ENCODE results near the gene ZSCAN5B.
"Not testable (repeated sequence)": the region's sequence is repeated elsewhere in the genome, so short reads cannot be mapped to it uniquely, and the experiment has no call there.

ZSCAN5B gene

DNA sequence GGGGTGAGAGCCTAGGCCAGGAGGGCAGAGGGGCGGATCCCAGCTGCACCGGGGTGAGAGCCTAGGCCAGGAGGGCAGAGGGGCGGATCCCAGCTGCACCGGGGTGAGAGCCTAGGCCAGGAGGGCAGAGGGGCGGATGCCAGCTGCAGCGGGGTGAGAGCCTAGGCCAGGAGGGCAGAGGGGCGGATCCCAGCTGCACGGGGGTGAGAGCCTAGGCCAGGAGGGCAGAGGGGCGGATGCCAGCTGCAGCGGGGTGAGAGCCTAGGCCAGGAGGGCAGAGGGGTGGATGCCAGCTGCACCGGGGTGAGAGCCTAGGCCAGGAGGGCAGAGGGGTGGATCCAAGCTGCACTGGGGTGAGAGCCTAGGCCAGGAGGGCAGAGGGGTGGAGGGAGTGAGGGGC, 21.3 kb downstream of the ZSCAN5B start:
- not testable (repeated sequence) for H3K36me3 ChIP-seq (ENCODE audit: control insufficient read depth in 4 of 4, insufficient read depth in 4 of 4, low read length in 3 of 4); H3K27ac ChIP-seq (ENCODE audit: insufficient read depth in 1 of 2, low read depth in 1 of 2, low read length in 2 of 2, poor library complexity in 1 of 2, severe bottlenecking in 2 of 2); H3K9me3 ChIP-seq (ENCODE audit: control extremely low read depth in 1 of 5, control insufficient read depth in 4 of 5, insufficient read depth in 2 of 5, low read depth in 1 of 5, low read length in 4 of 5); H3K4me1 ChIP-seq (ENCODE audit: control extremely low read depth in 1 of 4, control insufficient read depth in 4 of 4, insufficient read depth in 4 of 4, low read length in 3 of 4); DNase-seq; H3K4me3 ChIP-seq (ENCODE audit: control insufficient read depth in 1 of 7, extremely low read depth in 1 of 7, insufficient read depth in 4 of 7, low read depth in 2 of 7, low read length in 6 of 7)
- POLR2A ChIA-PET: interaction anchor here (0.5 kb wide), 1 partner anchor 36 kb away, joined by 3 read pairs; no protein-coding TSS in a partner anchor
- H3K27me3 ChIP-seq (replicated peaks in 2 of 5; ENCODE audit: control insufficient read depth in 4 of 5, insufficient read depth in 5 of 5, low read length in 4 of 5): peaks cover 0 to 21% (median 2%) of the 10 kb centered on the region in 5 experiments
- CTCF ChIA-PET: interaction anchor here (1.1 kb wide), 1 partner anchor 110 kb away, joined by 3 read pairs; no protein-coding TSS in a partner anchor
- WGBS (ENCODE audit: insufficient coverage): 92% methylated on average over 8 of the region's 11 CpGs

DNA sequence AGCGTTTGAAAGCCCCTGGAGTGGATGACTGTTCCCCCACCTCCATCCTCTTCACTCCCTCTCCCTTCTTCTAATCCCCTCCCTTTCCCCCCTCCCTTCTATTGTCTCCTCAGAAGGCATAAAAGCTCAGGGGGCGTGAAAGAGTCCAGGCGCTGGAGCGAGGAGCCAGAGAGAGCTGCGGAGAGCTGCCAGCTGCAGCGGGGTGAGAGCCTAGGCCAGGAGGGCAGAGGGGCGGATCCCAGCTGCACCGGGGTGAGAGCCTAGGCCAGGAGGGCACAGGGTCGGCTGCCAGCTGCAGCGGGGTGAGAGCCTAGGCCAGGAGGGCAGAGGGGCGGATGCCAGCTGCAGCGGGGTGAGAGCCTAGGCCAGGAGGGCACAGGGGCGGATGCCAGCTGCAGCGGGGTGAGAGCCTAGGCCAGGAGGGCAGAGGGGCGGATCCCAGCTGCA, 21.7 kb downstream of the ZSCAN5B start, which contains the start of gene GALP:
GALP (plus strand) TSS at position 148 of the 447 bp plus-strand sequence. CDS start 1,101 bp downstream, outside the sequence.
- DNase-seq; H3K4me3 ChIP-seq (ENCODE audit: control insufficient read depth in 1 of 7, extremely low read depth in 1 of 7, insufficient read depth in 4 of 7, low read depth in 2 of 7, low read length in 6 of 7); H3K9me3 ChIP-seq (ENCODE audit: control extremely low read depth in 1 of 5, control insufficient read depth in 4 of 5, insufficient read depth in 2 of 5, low read depth in 1 of 5, low read length in 4 of 5); H3K27ac ChIP-seq (ENCODE audit: insufficient read depth in 1 of 2, low read depth in 1 of 2, low read length in 2 of 2, poor library complexity in 1 of 2, severe bottlenecking in 2 of 2); H3K36me3 ChIP-seq (ENCODE audit: control insufficient read depth in 4 of 4, insufficient read depth in 4 of 4, low read length in 3 of 4); H3K4me1 ChIP-seq (ENCODE audit: control extremely low read depth in 1 of 4, control insufficient read depth in 4 of 4, insufficient read depth in 4 of 4, low read length in 3 of 4): not testable (repeated sequence)
- 78% methylated on average over 8 of the region's 15 CpGs for WGBS (ENCODE audit: insufficient coverage)
- peaks cover 0 to 21% (median 2%) of the 10 kb centered on the region in 5 experiments for H3K27me3 ChIP-seq (replicated peaks in 2 of 5; ENCODE audit: control insufficient read depth in 4 of 5, insufficient read depth in 5 of 5, low read length in 4 of 5)
- ChIA-PET POLR2A (interaction anchor here (0.5 kb wide), 2 partner anchors 35 to 416 kb away, joined by 3 read pairs; no protein-coding TSS in a partner anchor), CTCF (interaction anchor here (1.1 kb wide), 1 partner anchor 110 kb away, joined by 3 read pairs; no protein-coding TSS in a partner anchor)

DNA sequence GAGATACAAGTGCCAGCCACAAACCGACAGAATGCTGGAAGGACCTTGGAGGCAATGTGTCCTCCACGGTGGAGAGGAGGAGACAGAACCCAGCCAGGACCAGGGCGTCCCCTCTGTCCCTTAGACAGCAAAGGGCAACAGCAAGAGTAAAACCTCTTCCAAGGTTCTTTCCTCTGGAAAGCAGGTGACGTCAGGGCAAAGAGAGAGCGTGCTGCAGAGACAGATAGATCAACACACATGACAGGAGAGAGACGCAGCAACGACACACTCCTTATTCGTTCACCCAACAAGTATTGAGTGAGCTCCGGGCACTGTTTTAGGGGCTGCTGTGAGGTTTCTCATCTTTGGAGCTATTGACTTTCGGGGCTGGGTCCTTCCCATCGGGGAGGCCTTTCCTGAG, 23.0 kb downstream of the ZSCAN5B start:
- Histone ChIP-seq H3K4me3 (ENCODE audit: control insufficient read depth in 1 of 7, extremely low read depth in 1 of 7, insufficient read depth in 4 of 7, low read depth in 2 of 7, low read length in 6 of 7) (no peak overlapping the region), H3K4me1 (ENCODE audit: control extremely low read depth in 1 of 4, control insufficient read depth in 4 of 4, insufficient read depth in 4 of 4, low read length in 3 of 4) (peaks cover 0 to 6% (median 3%) of the 10 kb centered on the region in 4 experiments), H3K36me3 (ENCODE audit: control insufficient read depth in 4 of 4, insufficient read depth in 4 of 4, low read length in 3 of 4) (no peaks in the 10 kb centered on the region), H3K27me3 (replicated peaks in 2 of 5; ENCODE audit: control insufficient read depth in 4 of 5, insufficient read depth in 5 of 5, low read length in 4 of 5) (peaks cover 0 to 21% (median 2%) of the 10 kb centered on the region in 5 experiments), H3K9me3 (ENCODE audit: control extremely low read depth in 1 of 5, control insufficient read depth in 4 of 5, insufficient read depth in 2 of 5, low read depth in 1 of 5, low read length in 4 of 5) (no peaks in the 10 kb centered on the region), H3K27ac (ENCODE audit: insufficient read depth in 1 of 2, low read depth in 1 of 2, low read length in 2 of 2, poor library complexity in 1 of 2, severe bottlenecking in 2 of 2) (no peak overlapping the region)
- no peak for DNase-seq
- WGBS (ENCODE audit: insufficient coverage): 55% methylated on average over 7 of the region's 11 CpGs
- ChIA-PET CTCF (interaction anchor here (1.1 to 3.3 kb wide), 5 partner anchors 13 to 98 kb away, joined by 3 to 15 read pairs (median 4); no protein-coding TSS in a partner anchor), POLR2A (interaction anchor here (0.6 kb wide), 1 partner anchor 22 kb away, joined by 3 read pairs; no protein-coding TSS in a partner anchor)

DNA sequence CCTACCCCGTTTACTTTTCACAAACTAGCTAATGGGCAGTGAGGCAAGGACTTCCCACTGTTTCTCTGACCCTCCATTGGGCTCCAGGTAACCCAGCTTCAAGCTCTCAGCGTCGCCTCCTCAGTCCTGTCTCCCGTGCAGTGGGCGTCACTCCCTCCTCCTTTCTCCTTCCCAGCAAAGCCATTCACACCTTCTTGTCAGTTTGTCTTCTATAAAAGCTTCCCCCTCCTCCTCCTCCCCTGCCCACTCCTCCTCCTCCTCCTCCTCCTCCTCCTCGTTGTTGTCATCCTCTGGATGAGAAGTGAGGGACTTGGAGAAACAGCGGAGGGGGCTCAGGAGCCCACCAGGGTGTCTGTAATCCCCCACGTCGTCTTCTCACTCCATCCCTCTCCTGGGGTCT, 23.5 kb downstream of the ZSCAN5B start:
- no peak for DNase-seq
- 57% methylated on average over 6 of the region's 9 CpGs for WGBS (ENCODE audit: insufficient coverage)
- POLR2A ChIA-PET: interaction anchor here (0.6 kb wide), 1 partner anchor 22 kb away, joined by 3 read pairs; no protein-coding TSS in a partner anchor

DNA sequence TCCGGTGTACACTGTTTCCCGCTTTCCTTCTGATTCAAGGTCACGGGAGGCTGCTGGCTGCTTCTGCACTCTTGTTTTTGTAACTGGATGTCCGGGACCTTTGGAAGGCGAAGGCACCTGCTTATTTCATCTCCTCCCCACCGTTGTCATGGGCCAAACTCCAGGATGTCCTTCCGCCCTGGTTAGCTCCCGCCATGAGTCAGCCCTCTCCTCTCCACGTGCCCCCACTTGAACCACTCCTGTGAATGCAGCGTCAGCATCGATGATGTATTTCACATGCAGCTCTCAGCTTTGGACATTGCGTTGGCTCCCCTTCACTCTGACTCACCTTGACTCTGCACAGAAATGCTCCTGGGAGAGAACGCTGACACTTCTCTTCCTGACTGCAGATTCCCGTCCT, 27.3 kb downstream of the ZSCAN5B start:
- POLR2A ChIA-PET: no interaction called here

More for the DNA sequence above, 23.5 kb downstream of the ZSCAN5B start:
- H3K9me3 ChIP-seq (ENCODE audit: control extremely low read depth in 1 of 5, control insufficient read depth in 4 of 5, insufficient read depth in 2 of 5, low read depth in 1 of 5, low read length in 4 of 5): no peaks in the 10 kb centered on the region
- no peak overlapping the region for H3K27ac ChIP-seq (ENCODE audit: insufficient read depth in 1 of 2, low read depth in 1 of 2, low read length in 2 of 2, poor library complexity in 1 of 2, severe bottlenecking in 2 of 2)
- CTCF ChIA-PET: interaction anchor here (0.8 to 4.5 kb wide), 7 partner anchors 13 to 98 kb away, joined by 3 to 33 read pairs (median 8); no protein-coding TSS in a partner anchor
- H3K36me3 ChIP-seq (ENCODE audit: control insufficient read depth in 4 of 4, insufficient read depth in 4 of 4, low read length in 3 of 4): no peaks in the 10 kb centered on the region
- H3K4me1 ChIP-seq (ENCODE audit: control extremely low read depth in 1 of 4, control insufficient read depth in 4 of 4, insufficient read depth in 4 of 4, low read length in 3 of 4): peaks cover 0 to 6% (median 3%) of the 10 kb centered on the region in 4 experiments
- peaks cover 0 to 21% (median 2%) of the 10 kb centered on the region in 5 experiments for H3K27me3 ChIP-seq (replicated peaks in 2 of 5; ENCODE audit: control insufficient read depth in 4 of 5, insufficient read depth in 5 of 5, low read length in 4 of 5)
- no peak overlapping the region for H3K4me3 ChIP-seq (ENCODE audit: control insufficient read depth in 1 of 7, extremely low read depth in 1 of 7, insufficient read depth in 4 of 7, low read depth in 2 of 7, low read length in 6 of 7)

DNA sequence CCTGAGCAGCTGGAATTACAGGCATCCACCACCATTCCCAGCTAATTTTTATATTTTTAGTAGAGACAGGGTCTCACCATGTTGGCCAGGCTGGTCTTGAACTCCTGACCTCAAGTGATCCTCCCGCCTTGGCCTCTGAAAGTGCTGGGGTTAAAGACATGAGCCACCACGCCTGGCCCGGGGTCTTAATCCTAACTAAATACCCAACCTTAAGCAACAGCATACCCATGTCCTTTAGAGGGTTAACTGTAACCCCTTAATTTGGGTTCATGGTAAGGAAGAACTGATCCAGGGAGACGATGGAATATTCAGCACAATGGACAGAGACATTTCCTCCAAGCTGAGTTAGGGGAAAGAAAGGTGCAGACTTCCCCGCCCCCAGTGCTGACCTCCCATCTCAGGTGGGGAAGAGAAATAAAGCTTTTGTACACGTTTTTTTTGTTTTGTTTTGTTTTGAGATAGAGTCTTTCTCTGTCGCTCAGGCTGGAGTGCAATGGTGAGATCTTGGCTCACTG, 30.5 kb downstream of the ZSCAN5B start:
- H3K27me3 ChIP-seq (replicated peaks in 2 of 5; ENCODE audit: control insufficient read depth in 4 of 5, insufficient read depth in 5 of 5, low read length in 4 of 5): peaks cover 0 to 2% (median 0%) of the 10 kb centered on the region in 5 experiments
- ChIA-PET CTCF (interaction anchor here (0.8 to 1.1 kb wide), 2 partner anchors 13 to 54 kb away, joined by 3 read pairs; no protein-coding TSS in a partner anchor), POLR2A (no interaction called here)
- H3K9me3 ChIP-seq (ENCODE audit: control extremely low read depth in 1 of 5, control insufficient read depth in 4 of 5, insufficient read depth in 2 of 5, low read depth in 1 of 5, low read length in 4 of 5): no peaks in the 10 kb centered on the region
- DNase-seq: peak in 2 of 3 donors; percentile 45 to 47
- no peaks in the 10 kb centered on the region for H3K36me3 ChIP-seq (ENCODE audit: control insufficient read depth in 4 of 4, insufficient read depth in 4 of 4, low read length in 3 of 4)
- H3K27ac ChIP-seq (ENCODE audit: insufficient read depth in 1 of 2, low read depth in 1 of 2, low read length in 2 of 2, poor library complexity in 1 of 2, severe bottlenecking in 2 of 2): no peak overlapping the region
- H3K4me3 ChIP-seq (ENCODE audit: control insufficient read depth in 1 of 7, extremely low read depth in 1 of 7, insufficient read depth in 4 of 7, low read depth in 2 of 7, low read length in 6 of 7): no peak overlapping the region
- H3K4me1 ChIP-seq (ENCODE audit: control extremely low read depth in 1 of 4, control insufficient read depth in 4 of 4, insufficient read depth in 4 of 4, low read length in 3 of 4): peaks cover 0 to 29% (median 27%) of the 10 kb centered on the region in 4 experiments
- WGBS (ENCODE audit: insufficient coverage): 53% methylated on average over 4 of the region's 7 CpGs

More for the DNA sequence above, 27.3 kb downstream of the ZSCAN5B start:
- no peak for DNase-seq
- WGBS (ENCODE audit: insufficient coverage): 84% methylated on average over 14 of the region's 14 CpGs
- Histone ChIP-seq H3K36me3 (ENCODE audit: control insufficient read depth in 4 of 4, insufficient read depth in 4 of 4, low read length in 3 of 4) (no peaks in the 10 kb centered on the region), H3K4me3 (ENCODE audit: control insufficient read depth in 1 of 7, extremely low read depth in 1 of 7, insufficient read depth in 4 of 7, low read depth in 2 of 7, low read length in 6 of 7) (no peak overlapping the region), H3K9me3 (ENCODE audit: control extremely low read depth in 1 of 5, control insufficient read depth in 4 of 5, insufficient read depth in 2 of 5, low read depth in 1 of 5, low read length in 4 of 5) (no peaks in the 10 kb centered on the region), H3K27ac (ENCODE audit: insufficient read depth in 1 of 2, low read depth in 1 of 2, low read length in 2 of 2, poor library complexity in 1 of 2, severe bottlenecking in 2 of 2) (no peak overlapping the region), H3K27me3 (replicated peaks in 2 of 5; ENCODE audit: control insufficient read depth in 4 of 5, insufficient read depth in 5 of 5, low read length in 4 of 5) (peaks cover 0 to 18% (median 2%) of the 10 kb centered on the region in 5 experiments), H3K4me1 (ENCODE audit: control extremely low read depth in 1 of 4, control insufficient read depth in 4 of 4, insufficient read depth in 4 of 4, low read length in 3 of 4) (peaks cover 0 to 6% (median 3%) of the 10 kb centered on the region in 4 experiments)
- CTCF ChIA-PET: interaction anchor here (1.0 to 4.5 kb wide), 3 partner anchors 16 to 89 kb away, joined by 4 to 33 read pairs (median 23); no protein-coding TSS in a partner anchor

DNA sequence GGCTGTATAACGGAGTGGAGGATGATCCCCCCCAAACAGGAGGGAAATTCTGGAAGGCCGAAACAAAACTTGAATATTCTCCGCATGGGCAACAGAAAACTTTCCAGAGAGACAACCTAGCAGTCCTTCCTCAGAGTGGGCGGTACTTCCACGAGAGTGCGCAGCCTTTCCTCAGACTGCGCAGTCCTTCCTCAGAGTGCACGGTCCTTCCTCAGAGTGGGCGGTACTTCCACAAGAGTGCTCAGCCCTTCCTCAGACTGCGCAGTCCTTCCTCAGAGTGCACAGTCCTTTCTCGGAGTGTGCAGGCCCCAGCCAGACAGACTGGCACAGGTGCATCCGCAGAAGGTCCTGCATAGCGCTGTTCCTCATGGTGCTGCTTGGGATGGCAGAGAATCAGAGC, 34.5 kb downstream of the ZSCAN5B start:
- POLR2A ChIA-PET: no interaction called here

More for the DNA sequence above, 34.5 kb downstream of the ZSCAN5B start:
- 92% methylated on average over 13 of the region's 13 CpGs for WGBS (ENCODE audit: insufficient coverage)
- peaks cover 0 to 33% (median 32%) of the 10 kb centered on the region in 4 experiments for H3K4me1 ChIP-seq (ENCODE audit: control extremely low read depth in 1 of 4, control insufficient read depth in 4 of 4, insufficient read depth in 4 of 4, low read length in 3 of 4)
- CTCF ChIA-PET: interaction anchor here (1.4 kb wide), 1 partner anchor 87 kb away, joined by 3 read pairs; no protein-coding TSS in a partner anchor
- peaks cover 0 to 30% (median 19%) of the 10 kb centered on the region in 4 experiments for H3K36me3 ChIP-seq (ENCODE audit: control insufficient read depth in 4 of 4, insufficient read depth in 4 of 4, low read length in 3 of 4)
- peak overlapping the region in 1 of 7 experiments; percentile 26 for H3K4me3 ChIP-seq (ENCODE audit: control insufficient read depth in 1 of 7, extremely low read depth in 1 of 7, insufficient read depth in 4 of 7, low read depth in 2 of 7, low read length in 6 of 7)
- no peaks in the 10 kb centered on the region for H3K27me3 ChIP-seq (replicated peaks in 2 of 5; ENCODE audit: control insufficient read depth in 4 of 5, insufficient read depth in 5 of 5, low read length in 4 of 5)
- DNase-seq: peak in 1 of 3 donors; percentile 20
- no peaks in the 10 kb centered on the region for H3K9me3 ChIP-seq (ENCODE audit: control extremely low read depth in 1 of 5, control insufficient read depth in 4 of 5, insufficient read depth in 2 of 5, low read depth in 1 of 5, low read length in 4 of 5)
- H3K27ac ChIP-seq (ENCODE audit: insufficient read depth in 1 of 2, low read depth in 1 of 2, low read length in 2 of 2, poor library complexity in 1 of 2, severe bottlenecking in 2 of 2): no peak overlapping the region

Measured in common myeloid progenitor, CD34-positive (primary cell).